SH-SY5Y (cell line): ENCODE data around the gene CCDC186.

Experiments used
- GATA2 ChIP-seq: IDR thresholded peaks from 2 replicates; pipeline ENCODE4 v1.6.1; 2011; ENCODE audit warnings: mild to moderate bottlenecking, low read depth, low read length
- GATA3 ChIP-seq: IDR thresholded peaks from 2 replicates; pipeline ENCODE4 v1.6.1; 2011; ENCODE audit warnings: low read depth, mild to moderate bottlenecking, low read length, moderate library complexity

CCDC186 gene

GRCh38 chr10:114163062-114163461 lies 10.9 kb downstream of the CCDC186 start:
- TF ChIP-seq GATA3 (no peak), GATA2 (no peak)

GRCh38 chr10:114157912-114158311 lies 16.1 kb downstream of the CCDC186 start:
- TF ChIP-seq GATA2: no peak
- no peak for TF ChIP-seq GATA3

GRCh38 chr10:114151892-114152291 lies 22.1 kb downstream of the CCDC186 start:
- TF ChIP-seq GATA3 (no peak), GATA2 (no peak)

GRCh38 chr10:114151486-114151885 lies 22.5 kb downstream of the CCDC186 start:
- TF ChIP-seq GATA3 (no peak), GATA2 (no peak)

- no peak for TF ChIP-seq GATA2
- TF ChIP-seq GATA3: no peak
Measured at GRCh38 chr10:114143160-114143559, 30.8 kb downstream of the CCDC186 start.

GRCh38 chr10:114142018-114142417 lies 32.0 kb downstream of the CCDC186 start:
- no peak for TF ChIP-seq GATA3
- no peak for TF ChIP-seq GATA2

GRCh38 chr10:114140036-114140435 lies 34.0 kb downstream of the CCDC186 start:
- TF ChIP-seq GATA3 (no peak), GATA2 (no peak)

GRCh38 chr10:114138581-114138980 lies 35.4 kb downstream of the CCDC186 start:
- TF ChIP-seq GATA2 (no peak), GATA3 (no peak)

GRCh38 chr10:114135476-114135875 lies 38.5 kb downstream of the CCDC186 start:
- TF ChIP-seq GATA2 (no peak), GATA3 (no peak)

GRCh38 chr10:114131094-114131493 lies 42.9 kb downstream of the CCDC186 start:
- TF ChIP-seq GATA2 (no peak), GATA3 (no peak)

GRCh38 chr10:114121031-114121430 lies 53.0 kb downstream of the CCDC186 start:
- TF ChIP-seq GATA3 (no peak), GATA2 (no peak)

GRCh38 chr10:114118514-114118913 lies 55.5 kb downstream of the CCDC186 start:
- TF ChIP-seq GATA2 (no peak), GATA3 (no peak)

GRCh38 chr10:114117728-114118127 lies 56.3 kb downstream of the CCDC186 start:
- no peak for TF ChIP-seq GATA3
- no peak for TF ChIP-seq GATA2

GRCh38 chr10:114115661-114116445 lies 58.1 kb downstream of the CCDC186 start:
- TF ChIP-seq GATA2 (no peak), GATA3 (no peak)

GRCh38 chr10:114110174-114110972 lies 63.6 kb downstream of the CCDC186 start:
- TF ChIP-seq GATA3 (no peak), GATA2 (no peak)
